GM13977 (cell line): ENCODE data around the gene SLC25A11.

Experiments
- DNase-seq: peaks from one replicate; pipeline ENCODE4 v3.0.0; 2012; ENCODE audit warnings: low spot score
- CTCF ChIP-seq: IDR thresholded peaks from 2 replicates; pipeline ENCODE4 v1.5.1; 2012; ENCODE audit warnings: mild to moderate bottlenecking, control low read depth; ENCODE audit not compliant: insufficient read depth; ENCODE audit errors: extremely low read depth, missing control alignments
- in situ Hi-C: fragments of 300-500 bp; cut with MboI; formaldehyde crosslinking; loops from one replicate; pipeline ENCODE4 v1.12.0; 2022; ENCODE audit warnings: low sequenced_read_pairs, low pct_unique_long_range_greater_than_20kb, mixed read lengths, inconsistent platforms; ENCODE audit not compliant: unreplicated experiment

Gene SLC25A11

GRCh38 chr17:4895657-4896331, 44.1 kb downstream of the SLC25A11 start:
- TF ChIP-seq CTCF: peak; percentile 5
- no peak for DNase-seq
- in situ Hi-C loops: no loop called here

GRCh38 chr17:4895121-4895520, 44.7 kb downstream of the SLC25A11 start:
- no peak for DNase-seq
- in situ Hi-C loops: no loop called here
- no peak for TF ChIP-seq CTCF

- DNase-seq: no peak
- in situ Hi-C loops: no loop called here
- no peak for TF ChIP-seq CTCF
These were observed 45.9 kb downstream of the SLC25A11 start for GRCh38 chr17:4893721-4894560.

GRCh38 chr17:4893272-4893671, 46.6 kb downstream of the SLC25A11 start:
- no peak for DNase-seq
- in situ Hi-C loops: no loop called here
- no peak for TF ChIP-seq CTCF

- no peak for TF ChIP-seq CTCF
- DNase-seq: no peak
- in situ Hi-C loops: no loop called here
These were observed 47.2 kb downstream of the SLC25A11 start for GRCh38 chr17:4892499-4893221.
